ENCODE results near the gene HEATR9. TPM values are rescaled to one million over a fixed set of nuclear protein-coding genes. Genes with fewer than 3 reads are reported as not detected.

HEATR9 gene
- total and polyA plus RNA-seq, 4 donors, result 0.08 TPM; not detected in 3

DNA sequence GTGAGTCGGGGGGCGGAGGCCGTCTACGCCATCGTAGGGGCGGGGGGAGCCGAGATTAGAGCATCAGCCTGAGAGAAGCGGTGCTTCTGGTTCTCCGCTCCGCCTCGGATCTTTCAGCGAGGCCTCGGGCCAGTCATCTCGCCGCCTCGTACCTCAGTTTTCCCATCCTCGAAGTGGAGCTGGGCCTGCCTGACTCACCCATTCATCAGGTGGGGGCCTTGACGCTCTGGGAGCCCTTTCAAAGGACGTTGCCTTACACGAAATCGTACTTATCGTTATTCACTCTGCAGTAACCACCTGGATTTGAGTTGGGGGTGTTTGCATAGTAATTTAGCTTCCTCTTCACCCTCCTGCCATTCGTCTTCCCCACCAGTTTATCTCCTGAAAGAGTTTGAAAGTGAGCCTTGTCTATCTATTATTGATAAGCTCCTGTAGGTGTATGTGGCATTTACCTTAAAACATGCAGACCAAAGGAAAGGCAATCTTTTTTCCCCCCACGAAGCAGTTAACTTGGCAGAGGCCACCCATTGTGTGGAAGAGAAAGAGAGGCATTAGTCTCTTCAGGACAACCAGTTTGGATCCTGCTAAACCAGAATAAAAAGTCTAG, 58.7 kb downstream of the HEATR9 start:
- DNase-seq (ENCODE audit: low spot score), result no peak
- H3K4me1 ChIP-seq (ENCODE audit: control insufficient read depth in 4 of 4, insufficient read depth in 4 of 4, low read length in 3 of 4), result peaks cover 3 to 20% (median 14%) of the 10 kb centered on the region in 4 donors
- under 1% methylated on average over 24 of the region's 24 CpGs for whole genome bisulfite sequencing

DNA sequence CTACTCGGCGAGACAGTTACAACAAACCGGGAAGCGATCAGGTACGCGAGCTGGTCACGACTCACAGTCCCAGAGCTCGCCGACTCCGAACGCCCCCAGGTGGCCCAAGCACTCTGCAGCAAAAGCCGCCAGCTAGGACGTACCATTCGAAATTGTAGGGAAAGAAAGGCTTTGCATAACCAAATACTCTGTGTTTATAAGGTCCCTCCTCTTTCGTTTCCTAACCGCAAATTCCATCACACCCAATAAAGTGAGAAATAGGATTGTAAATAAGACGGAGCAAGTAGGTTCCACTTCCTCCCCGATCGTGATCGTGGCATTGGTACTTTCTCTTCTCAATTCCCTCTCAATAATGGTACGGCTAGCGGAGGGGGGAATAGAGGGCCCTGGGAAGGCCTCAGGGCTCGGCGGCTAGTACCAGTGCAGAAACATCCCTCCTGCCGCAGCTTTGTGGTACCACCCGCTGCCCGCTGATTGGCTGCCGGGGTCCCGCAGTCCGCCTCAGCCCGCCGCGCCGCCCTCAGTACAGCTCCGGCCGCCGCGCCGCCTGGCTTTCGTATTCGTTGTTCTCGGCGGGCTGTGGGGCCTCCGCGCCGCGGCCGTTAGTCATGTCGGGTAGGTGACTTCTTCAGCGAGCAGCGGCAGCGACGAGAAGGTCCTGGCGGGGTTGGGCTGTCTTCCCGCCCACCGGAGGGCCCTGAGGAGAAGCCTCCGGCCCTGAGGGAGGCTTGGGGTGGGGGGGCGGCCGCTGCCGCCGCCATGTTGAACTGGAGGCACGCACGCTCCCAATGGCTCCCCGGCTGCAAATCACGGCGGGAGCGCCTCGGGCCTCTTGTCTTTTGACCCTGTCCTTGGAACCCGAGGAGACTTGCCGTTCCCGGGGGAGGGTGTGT, 59.5 kb downstream of the HEATR9 start, which contains the start of gene TAF15:
Gene TAF15, plus strand, starts transcription at position 523 of the 893 bp plus-strand sequence. Its CDS starts 86 bp downstream, at position 609.
- peak; percentile 96 for TF ChIP-seq TAF1 (conservative IDR thresholded peaks at IDR 0.05)
- peak in 1 of 2 donors; percentile 23 for TF ChIP-seq RXRA (IDR thresholded peaks at IDR 0.05)
- no peak for TF ChIP-seq FOXA1 (IDR thresholded peaks at IDR 0.05)
- TF ChIP-seq HNF4G (IDR thresholded peaks at IDR 0.05), result no peak
- peak; percentile 93 for TF ChIP-seq REST (IDR thresholded peaks at IDR 0.05)
- TF ChIP-seq EGR1 (IDR thresholded peaks at IDR 0.05; ENCODE audit: low read depth in 2 of 2), result peak; percentile 50 to 78
- TF ChIP-seq ZBTB33 (IDR thresholded peaks at IDR 0.05), result no peak
- peak; percentile 76 for TF ChIP-seq SP1 (IDR thresholded peaks at IDR 0.05)
- peak; percentile 65 to 66 for TF ChIP-seq RAD21 (IDR thresholded peaks at IDR 0.05)
- peak; percentile 40 for TF ChIP-seq FOXA2 (IDR thresholded peaks at IDR 0.05)
- TF ChIP-seq JUND (IDR thresholded peaks at IDR 0.05), result peak; percentile 8 to 20
- no peak for TF ChIP-seq HNF4A (conservative IDR thresholded peaks at IDR 0.05)
- TF ChIP-seq YY1 (IDR thresholded peaks at IDR 0.05), result peak; percentile 98
- TF ChIP-seq GABPA (IDR thresholded peaks at IDR 0.05 in 1 of 2, conservative IDR thresholded peaks at IDR 0.05 in 1 of 2), result no peak
- peak; percentile 83 for TF ChIP-seq MAX (IDR thresholded peaks at IDR 0.05)
- TF ChIP-seq, protein P1, sequence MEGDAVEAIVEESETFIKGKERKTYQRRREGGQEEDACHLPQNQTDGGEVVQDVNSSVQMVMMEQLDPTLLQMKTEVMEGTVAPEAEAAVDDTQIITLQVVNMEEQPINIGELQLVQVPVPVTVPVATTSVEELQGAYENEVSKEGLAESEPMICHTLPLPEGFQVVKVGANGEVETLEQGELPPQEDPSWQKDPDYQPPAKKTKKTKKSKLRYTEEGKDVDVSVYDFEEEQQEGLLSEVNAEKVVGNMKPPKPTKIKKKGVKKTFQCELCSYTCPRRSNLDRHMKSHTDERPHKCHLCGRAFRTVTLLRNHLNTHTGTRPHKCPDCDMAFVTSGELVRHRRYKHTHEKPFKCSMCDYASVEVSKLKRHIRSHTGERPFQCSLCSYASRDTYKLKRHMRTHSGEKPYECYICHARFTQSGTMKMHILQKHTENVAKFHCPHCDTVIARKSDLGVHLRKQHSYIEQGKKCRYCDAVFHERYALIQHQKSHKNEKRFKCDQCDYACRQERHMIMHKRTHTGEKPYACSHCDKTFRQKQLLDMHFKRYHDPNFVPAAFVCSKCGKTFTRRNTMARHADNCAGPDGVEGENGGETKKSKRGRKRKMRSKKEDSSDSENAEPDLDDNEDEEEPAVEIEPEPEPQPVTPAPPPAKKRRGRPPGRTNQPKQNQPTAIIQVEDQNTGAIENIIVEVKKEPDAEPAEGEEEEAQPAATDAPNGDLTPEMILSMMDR (IDR thresholded peaks at IDR 0.05; ENCODE audit: low read depth, low read length, missing input control), result peak; percentile 65
- TF ChIP-seq NR2F2 (IDR thresholded peaks at IDR 0.05), result no peak
- no peak for TF ChIP-seq ATF3 (IDR thresholded peaks at IDR 0.05)
- H3K4me1 ChIP-seq (ENCODE audit: control insufficient read depth in 4 of 4, insufficient read depth in 4 of 4, low read length in 3 of 4), result peaks cover under 1 to 20% (median 14%) of the 10 kb centered on the region in 4 donors
- H3K27ac ChIP-seq (ENCODE audit: low read depth in 1 of 2, low read length in 2 of 2), result peak within 1 kb of the TSS; percentile 91 to 95
- peak within 1 kb of the TSS; percentile 91 for H3K9ac ChIP-seq (ENCODE audit: low read depth in 1 of 2, low read length in 2 of 2)
- H3K4me3 ChIP-seq (ENCODE audit: low read depth in 1 of 3, low read length in 3 of 3), result peak within 1 kb of the TSS; percentile 85 to 95 (median 89)
- peak; percentile 95 for DNase-seq (ENCODE audit: low spot score)
- no peaks in the 10 kb centered on the region for H3K27me3 ChIP-seq (ENCODE audit: control insufficient read depth in 4 of 4, insufficient read depth in 4 of 4, low read length in 3 of 4)
- H3K9me3 ChIP-seq (ENCODE audit: control insufficient read depth in 4 of 4, low read length in 3 of 4), result no peaks in the 10 kb centered on the region
- under 1% methylated on average over 71 of the region's 71 CpGs for WGBS
- no peaks in the 10 kb centered on the region for H3K36me3 ChIP-seq (ENCODE audit: control insufficient read depth in 4 of 4, insufficient read depth in 3 of 4, low read depth in 1 of 4, low read length in 3 of 4)

More for the DNA sequence above, 58.7 kb downstream of the HEATR9 start:
- peak overlapping the region; percentile 73 to 83 for H3K9ac ChIP-seq (ENCODE audit: low read depth in 1 of 2, low read length in 2 of 2)
- TF ChIP-seq YY1 (IDR thresholded peaks at IDR 0.05) (peak; percentile 59), NR2F2 (IDR thresholded peaks at IDR 0.05) (no peak)
- no peaks in the 10 kb centered on the region for H3K36me3 ChIP-seq (ENCODE audit: control insufficient read depth in 4 of 4, insufficient read depth in 3 of 4, low read depth in 1 of 4, low read length in 3 of 4)
- H3K4me3 ChIP-seq (ENCODE audit: low read depth in 1 of 3, low read length in 3 of 3), result peak overlapping the region; percentile 85 to 95 (median 89)
- H3K27me3 ChIP-seq (ENCODE audit: control insufficient read depth in 4 of 4, insufficient read depth in 4 of 4, low read length in 3 of 4), result no peaks in the 10 kb centered on the region
- H3K9me3 ChIP-seq (ENCODE audit: control insufficient read depth in 4 of 4, low read length in 3 of 4), result no peaks in the 10 kb centered on the region
- peak overlapping the region; percentile 91 to 95 for H3K27ac ChIP-seq (ENCODE audit: low read depth in 1 of 2, low read length in 2 of 2)
